OCI-LY3 (cell line): ENCODE results near the gene KIF3B.

Experiments
- CTCF ChIP-seq: fragments of 200-600, 300-600 bp; sonication (generic); IDR thresholded peaks from 2 replicates; pipeline ENCODE4 v1.5.1; 2014; ENCODE audit warnings: antibody characterized with exemption, low read length, low read depth
- EZH2phosphoT487 ChIP-seq: fragments of 200-600 bp; shearing (Covaris generic); IDR thresholded peaks from 2 replicates; pipeline ENCODE4 v1.6.1; 2018; ENCODE audit warnings: antibody characterized with exemption, mixed run types, low read depth

GRCh38 chr20:32236819-32237218 lies 40.6 kb upstream of the KIF3B start:
- TF ChIP-seq CTCF (no peak), EZH2phosphoT487 (no peak)
